T-helper 2 cell treated with Interferon-gamma antibody and Interleukin-4, amounts not matched to agents 5 μg/mL and 100 μg/mL, for 36 hours (primary cell): ENCODE results near the gene F12.

Source experiments
- DNase-seq: peaks from one replicate; pipeline ENCODE4 v3.0.0; 2021; ENCODE audit warnings: low spot score
- H3K27ac Mint-ChIP-seq: one replicate; pipeline ENCODE4 v1.8.0; 2021; ENCODE audit warnings: mild to moderate bottlenecking, mixed read lengths
- H3K27me3 Mint-ChIP-seq: one replicate; pipeline ENCODE4 v1.8.0; 2021; ENCODE audit warnings: low read depth, mixed read lengths
- H3K36me3 Mint-ChIP-seq: one replicate; pipeline ENCODE4 v1.8.0; 2021; ENCODE audit warnings: low read depth, mixed read lengths
- H3K4me1 Mint-ChIP-seq: one replicate; pipeline ENCODE4 v1.8.0; 2021; ENCODE audit warnings: low read depth, mixed read lengths
- H3K4me3 Mint-ChIP-seq: one replicate; pipeline ENCODE4 v1.8.0; 2022; ENCODE audit warnings: mild to moderate bottlenecking, moderate library complexity, mixed read lengths
- H3K9me3 Mint-ChIP-seq: one replicate; pipeline ENCODE4 v1.8.0; 2021; ENCODE audit warnings: mixed read lengths

The F12 gene

GRCh38 chr5:177409043-177409801 is at the start of gene F12:
Gene F12 (minus strand): TSS chr5:177409564. CDS start chr5:177409527, 37 bp downstream.
- Mint-ChIP-seq H3K27ac (peak within 1 kb of the TSS; percentile 37), H3K4me3 (no peak within 1 kb of the TSS), H3K4me1 (peaks cover 19% of the 10 kb centered on the region), H3K36me3 (no peaks in the 10 kb centered on the region), H3K27me3 (peaks cover 1% of the 10 kb centered on the region), H3K9me3 (no peaks in the 10 kb centered on the region)
- no peak for DNase-seq

- H3K9me3 Mint-ChIP-seq, result no peaks in the 10 kb centered on the region
- H3K27ac Mint-ChIP-seq, result no peak overlapping the region
- H3K36me3 Mint-ChIP-seq, result peaks cover 2% of the 10 kb centered on the region
Measured at GRCh38 chr5:177458912-177459350, 49.6 kb upstream of the F12 start.

DNA sequence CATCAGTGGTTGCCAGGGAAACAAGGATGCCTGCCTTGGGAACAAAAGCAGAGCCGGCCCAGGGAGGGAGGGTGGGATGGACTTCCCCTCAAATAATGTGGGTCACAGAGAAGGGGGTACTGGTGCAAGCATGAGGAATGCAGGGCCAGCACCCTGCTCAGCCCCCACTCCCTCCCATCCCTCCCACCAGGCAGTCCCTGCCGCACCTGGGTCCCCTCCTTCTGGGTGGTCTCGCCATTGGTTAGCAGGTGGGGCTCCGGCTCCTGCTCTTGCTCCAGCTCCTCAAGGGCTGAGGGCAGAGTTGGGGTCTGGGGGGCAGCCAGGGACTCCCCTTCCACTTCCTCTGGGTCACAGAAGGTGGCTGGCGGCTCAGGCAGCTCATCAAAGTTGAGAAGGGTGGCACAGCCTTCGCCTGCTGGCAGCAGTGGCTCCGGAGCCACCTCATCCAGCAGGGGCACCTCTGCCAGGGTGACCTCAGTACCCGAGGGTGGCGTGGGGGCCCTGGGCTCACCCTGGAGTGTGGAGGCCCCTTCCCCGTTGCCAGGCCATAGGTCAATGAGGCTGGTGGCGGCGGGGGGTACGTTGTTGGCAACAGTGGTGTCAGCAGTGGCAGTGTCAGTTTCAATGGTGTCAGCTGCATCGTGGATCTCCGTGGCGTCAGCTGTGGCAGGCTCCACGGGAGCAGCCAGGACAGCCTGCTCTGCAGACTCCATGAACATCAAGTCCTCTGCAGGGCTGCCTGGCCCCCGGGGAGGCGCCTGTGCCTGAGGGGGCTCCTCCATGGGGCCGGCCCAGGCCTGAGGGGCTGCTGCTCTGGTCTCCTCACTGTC is 48.7 kb upstream of the F12 start:
- no peak for DNase-seq
- no peak overlapping the region for H3K4me3 Mint-ChIP-seq
- peaks cover 3% of the 10 kb centered on the region for H3K27me3 Mint-ChIP-seq
- peaks cover 2% of the 10 kb centered on the region for H3K36me3 Mint-ChIP-seq
- H3K9me3 Mint-ChIP-seq, result no peaks in the 10 kb centered on the region
- no peak overlapping the region for H3K27ac Mint-ChIP-seq
- peaks cover 25% of the 10 kb centered on the region for H3K4me1 Mint-ChIP-seq

More at GRCh38 chr5:177458912-177459350, 49.6 kb upstream of the F12 start:
- H3K4me1 Mint-ChIP-seq, result peaks cover 22% of the 10 kb centered on the region
- H3K4me3 Mint-ChIP-seq, result no peak overlapping the region
- no peaks in the 10 kb centered on the region for H3K27me3 Mint-ChIP-seq
- DNase-seq, result no peak

- H3K4me3 Mint-ChIP-seq, result peak overlapping the region; percentile 34
- DNase-seq, result peak; percentile 73
- no peak overlapping the region for H3K27ac Mint-ChIP-seq
- H3K9me3 Mint-ChIP-seq, result no peaks in the 10 kb centered on the region
- peaks cover 20% of the 10 kb centered on the region for H3K4me1 Mint-ChIP-seq
- H3K27me3 Mint-ChIP-seq, result peaks cover 6% of the 10 kb centered on the region
- H3K36me3 Mint-ChIP-seq, result peaks cover 2% of the 10 kb centered on the region
Measured at GRCh38 chr5:177456976-177457851, 47.9 kb upstream of the F12 start.

GRCh38 chr5:177456591-177456964 is 47.2 kb upstream of the F12 start:
- Mint-ChIP-seq H3K27me3 (peaks cover 11% of the 10 kb centered on the region), H3K9me3 (no peaks in the 10 kb centered on the region), H3K27ac (peak overlapping the region; percentile 36), H3K36me3 (peaks cover 2% of the 10 kb centered on the region), H3K4me3 (peak overlapping the region; percentile 48), H3K4me1 (peaks cover 17% of the 10 kb centered on the region)
- no peak for DNase-seq

DNA sequence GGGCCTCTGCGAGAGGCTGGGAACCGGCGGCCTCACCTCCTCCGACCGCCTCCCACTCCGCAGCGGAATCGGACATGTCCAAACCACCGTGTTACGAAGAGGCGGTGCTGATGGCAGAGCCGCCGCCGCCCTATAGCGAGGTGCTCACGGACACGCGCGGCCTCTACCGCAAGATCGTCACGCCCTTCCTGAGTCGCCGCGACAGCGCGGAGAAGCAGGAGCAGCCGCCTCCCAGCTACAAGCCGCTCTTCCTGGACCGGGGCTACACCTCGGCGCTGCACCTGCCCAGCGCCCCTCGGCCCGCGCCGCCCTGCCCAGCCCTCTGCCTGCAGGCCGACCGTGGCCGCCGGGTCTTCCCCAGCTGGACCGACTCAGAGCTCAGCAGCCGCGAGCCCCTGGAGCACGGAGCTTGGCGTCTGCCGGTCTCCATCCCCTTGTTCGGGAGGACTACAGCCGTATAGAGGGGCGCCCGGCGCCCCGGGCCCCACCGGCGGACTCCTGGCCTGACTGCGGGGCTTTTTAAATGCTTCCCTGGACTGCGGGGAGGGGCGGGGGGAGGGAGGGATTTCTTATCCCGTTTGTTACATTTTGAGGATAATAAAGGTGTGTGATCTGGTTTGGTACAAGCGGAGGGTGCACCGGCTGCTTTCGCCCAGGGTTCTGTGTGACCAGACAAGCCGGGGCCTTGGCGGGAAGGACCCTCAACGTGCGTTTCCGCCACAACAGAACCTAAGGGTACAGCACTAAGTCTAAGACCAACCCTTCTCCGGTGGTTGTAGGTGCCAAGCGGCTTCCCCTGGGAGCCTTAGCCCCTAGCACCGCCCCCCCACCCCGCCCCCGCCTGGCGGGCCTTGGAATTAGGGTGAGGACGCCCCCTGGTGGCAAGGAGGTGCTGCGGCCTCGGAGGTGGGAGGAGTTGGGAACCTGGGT is 46.6 kb upstream of the F12 start:
- H3K27ac Mint-ChIP-seq, result peak overlapping the region; percentile 86
- H3K36me3 Mint-ChIP-seq, result no peaks in the 10 kb centered on the region
- H3K4me3 Mint-ChIP-seq, result peak overlapping the region; percentile 85
- peaks cover 11% of the 10 kb centered on the region for H3K27me3 Mint-ChIP-seq
- H3K4me1 Mint-ChIP-seq, result peaks cover 13% of the 10 kb centered on the region
- H3K9me3 Mint-ChIP-seq, result no peaks in the 10 kb centered on the region
- DNase-seq, result peak; percentile 85

DNA sequence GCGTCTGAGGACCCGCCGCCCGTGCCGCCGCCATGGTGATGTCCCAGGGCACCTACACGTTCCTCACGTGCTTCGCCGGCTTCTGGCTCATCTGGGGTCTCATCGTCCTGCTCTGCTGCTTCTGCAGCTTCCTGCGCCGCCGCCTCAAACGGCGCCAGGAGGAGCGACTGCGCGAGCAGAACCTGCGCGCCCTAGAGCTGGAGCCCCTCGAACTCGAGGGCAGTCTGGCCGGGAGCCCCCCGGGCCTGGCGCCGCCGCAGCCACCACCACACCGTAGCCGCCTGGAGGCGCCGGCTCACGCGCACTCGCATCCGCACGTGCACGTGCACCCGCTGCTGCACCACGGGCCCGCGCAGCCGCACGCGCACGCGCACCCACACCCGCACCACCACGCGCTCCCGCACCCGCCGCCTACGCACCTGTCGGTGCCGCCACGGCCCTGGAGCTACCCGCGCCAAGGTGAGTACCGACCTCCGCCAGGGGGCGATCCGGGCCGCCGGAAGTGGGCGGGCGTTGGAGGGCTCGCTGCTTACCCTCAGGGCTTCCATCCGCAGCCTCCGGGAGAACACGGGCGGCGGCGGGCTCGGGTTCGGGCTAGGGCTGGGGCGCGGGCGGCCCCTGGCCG is 45.8 kb upstream of the F12 start:
- H3K27ac Mint-ChIP-seq, result peak overlapping the region; percentile 55
- H3K9me3 Mint-ChIP-seq, result no peaks in the 10 kb centered on the region
- H3K36me3 Mint-ChIP-seq, result no peaks in the 10 kb centered on the region

DNA sequence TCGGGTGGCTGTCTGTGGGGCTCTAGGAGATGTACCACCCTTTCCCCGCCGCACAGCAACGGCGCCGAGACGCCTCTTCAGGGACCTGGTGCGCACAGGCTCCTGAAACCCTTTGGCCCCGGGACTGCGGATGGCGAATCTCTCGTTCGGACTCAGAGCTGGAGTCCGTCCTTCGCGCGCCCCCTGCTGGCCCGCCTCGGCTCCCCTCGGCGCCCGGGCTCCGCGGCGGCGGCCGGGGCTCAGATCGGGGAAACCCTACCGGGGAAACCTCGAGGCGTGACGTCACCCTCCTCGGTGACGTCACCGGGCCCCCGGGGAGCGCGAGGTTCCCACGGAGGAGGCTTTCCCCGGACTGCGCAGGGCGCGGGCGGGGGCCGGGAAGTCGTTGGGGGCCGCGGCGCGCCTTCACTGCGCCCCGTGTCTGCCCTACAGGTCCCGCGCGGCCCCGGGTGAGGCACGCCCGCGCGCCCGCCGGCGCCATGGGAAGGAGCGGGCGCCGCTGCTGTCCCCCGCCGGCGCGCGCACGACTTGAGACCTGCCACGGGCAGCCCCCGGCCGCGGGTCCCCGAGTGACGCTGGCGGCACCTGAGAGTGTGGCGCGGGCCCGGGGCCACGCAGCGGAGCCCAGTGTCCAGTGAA is 45.2 kb upstream of the F12 start:
- Mint-ChIP-seq H3K4me3 (peak overlapping the region; percentile 82), H3K9me3 (no peaks in the 10 kb centered on the region), H3K27me3 (peaks cover 11% of the 10 kb centered on the region), H3K36me3 (no peaks in the 10 kb centered on the region), H3K4me1 (peaks cover 13% of the 10 kb centered on the region), H3K27ac (no peak overlapping the region)
- peak; percentile 94 for DNase-seq

More for the DNA sequence above, 45.8 kb upstream of the F12 start:
- H3K4me3 Mint-ChIP-seq, result peak overlapping the region; percentile 55
- H3K4me1 Mint-ChIP-seq, result peaks cover 13% of the 10 kb centered on the region
- peaks cover 11% of the 10 kb centered on the region for H3K27me3 Mint-ChIP-seq
- peak; percentile 94 for DNase-seq

GRCh38 chr5:177453852-177454396 is 44.6 kb upstream of the F12 start:
- Mint-ChIP-seq H3K9me3 (no peaks in the 10 kb centered on the region), H3K27me3 (peaks cover 11% of the 10 kb centered on the region), H3K27ac (peak overlapping the region; percentile 75), H3K4me1 (peaks cover 13% of the 10 kb centered on the region), H3K36me3 (no peaks in the 10 kb centered on the region), H3K4me3 (peak overlapping the region; percentile 82)
- no peak for DNase-seq

GRCh38 chr5:177452688-177453638 is 43.6 kb upstream of the F12 start:
- DNase-seq, result no peak
- Mint-ChIP-seq H3K27me3 (peaks cover 16% of the 10 kb centered on the region), H3K4me1 (peaks cover 20% of the 10 kb centered on the region), H3K9me3 (no peaks in the 10 kb centered on the region), H3K27ac (peak overlapping the region; percentile 52), H3K36me3 (no peaks in the 10 kb centered on the region), H3K4me3 (peak overlapping the region; percentile 82)
